ENCODE results near the gene NR4A3. TPM values are rescaled to one million over a fixed set of nuclear protein-coding genes. Genes with fewer than 3 reads are reported as not detected.

NR4A3 gene
- total RNA-seq, 4 donors from 2014 or later, result 2.9 to 8.8 (median 4.5) TPM

DNA sequence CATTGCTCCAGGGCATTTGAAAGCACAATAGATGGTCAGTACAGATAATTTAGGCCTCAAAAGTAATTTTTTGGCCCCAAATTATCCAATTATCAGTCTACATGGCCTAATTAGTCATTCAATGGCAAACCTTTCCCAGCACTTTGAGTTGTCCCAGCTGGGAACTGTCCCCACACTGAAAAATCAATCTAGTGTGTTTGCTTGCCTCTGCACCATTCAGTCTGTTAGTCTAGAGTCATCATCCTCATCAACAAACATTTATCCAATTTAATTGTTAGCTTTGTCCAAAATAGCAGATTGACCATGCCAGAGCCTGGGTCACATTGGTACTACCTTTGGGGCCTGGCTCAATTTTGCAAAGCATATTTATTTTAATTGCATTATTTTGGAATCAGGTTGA, 13.9 kb downstream of the NR4A3 start:
- no peak for TF ChIP-seq CTCF (IDR thresholded peaks at IDR 0.05; ENCODE audit: low read depth)

GRCh38 chr9:99840072-99840471, 18.4 kb downstream of the NR4A3 start:
- no peak for TF ChIP-seq CTCF (IDR thresholded peaks at IDR 0.05; ENCODE audit: low read depth)

GRCh38 chr9:99845063-99845462, 23.4 kb downstream of the NR4A3 start:
- TF ChIP-seq CTCF (IDR thresholded peaks at IDR 0.05; ENCODE audit: low read depth), result no peak

- no peak for TF ChIP-seq CTCF (IDR thresholded peaks at IDR 0.05; ENCODE audit: low read depth)
These were observed 26.8 kb downstream of the NR4A3 start for GRCh38 chr9:99848447-99848846.

DNA sequence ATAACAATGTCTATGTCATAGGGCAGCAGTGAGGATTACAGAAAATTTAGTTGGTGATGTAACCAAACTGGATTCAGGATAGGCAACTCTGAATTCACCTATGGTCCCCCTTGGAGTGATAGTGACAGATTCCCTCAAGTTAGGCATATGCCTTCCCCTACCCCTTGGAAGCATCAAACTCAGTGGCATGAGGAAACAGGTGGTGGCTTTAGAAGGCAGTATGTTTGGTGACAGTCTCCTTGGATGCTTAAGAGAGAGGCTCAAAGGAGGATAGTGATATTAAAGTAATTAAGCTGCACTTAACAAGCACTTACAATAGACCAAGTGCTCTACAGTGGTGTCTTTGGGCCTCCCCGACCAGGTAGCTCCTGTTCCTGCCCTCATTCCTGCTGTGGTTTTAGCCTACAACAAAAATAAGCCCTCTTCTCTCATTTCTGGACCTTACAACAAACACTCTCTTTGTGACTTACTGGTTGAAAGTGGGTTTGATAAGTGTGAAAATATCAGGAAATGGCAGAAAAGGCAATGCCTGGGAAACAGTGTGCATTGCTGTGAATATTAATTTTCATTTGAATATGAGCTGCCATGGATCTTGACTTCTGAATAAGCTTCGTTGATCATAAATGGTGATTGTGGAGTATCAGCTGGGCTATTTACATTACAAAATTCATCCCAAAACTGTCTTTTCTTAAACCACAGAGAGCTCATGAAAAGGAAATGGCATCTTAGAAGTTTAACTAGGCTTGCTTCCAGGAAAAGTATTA, 29.2 kb downstream of the NR4A3 start:
- no peak for TF ChIP-seq CTCF (IDR thresholded peaks at IDR 0.05; ENCODE audit: low read depth)

DNA sequence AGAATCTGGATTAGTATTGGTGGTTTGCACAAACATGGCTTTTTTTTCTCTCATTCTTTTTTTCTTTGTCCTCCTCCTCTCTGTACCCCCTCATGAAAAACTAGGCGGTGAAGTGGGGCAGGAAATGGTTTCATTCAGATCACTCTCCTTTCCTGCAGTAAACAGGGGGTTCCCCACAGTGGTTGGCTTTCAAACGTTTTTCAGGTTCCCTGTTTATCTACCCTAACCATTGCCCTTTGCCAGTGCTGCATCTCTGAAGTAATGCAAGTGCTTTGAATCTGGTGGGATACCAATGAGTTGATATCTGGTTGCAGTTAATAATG, 29.8 kb downstream of the NR4A3 start:
- no peak for TF ChIP-seq CTCF (IDR thresholded peaks at IDR 0.05; ENCODE audit: low read depth)

DNA sequence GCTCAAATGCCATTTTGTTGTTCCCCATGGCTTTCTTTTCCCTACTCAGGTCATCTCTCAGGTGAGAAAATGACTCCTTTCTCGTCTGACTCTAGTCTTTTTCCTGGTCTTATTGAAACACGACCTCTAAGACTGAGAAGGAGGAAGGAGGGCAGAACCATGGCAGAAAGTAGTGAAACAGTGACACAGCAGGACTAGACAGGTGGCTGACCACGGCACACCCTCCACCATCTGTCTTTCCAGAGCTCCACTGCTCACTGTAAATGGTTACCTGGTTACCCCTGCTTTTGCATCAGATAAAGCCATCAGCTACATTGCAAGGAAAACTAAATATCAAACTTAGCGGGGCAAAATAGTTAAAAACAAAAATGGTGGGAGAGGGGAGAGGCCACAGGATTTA, 30.9 kb downstream of the NR4A3 start:
- TF ChIP-seq CTCF (IDR thresholded peaks at IDR 0.05; ENCODE audit: low read depth), result no peak

Measured in subcutaneous adipose tissue (tissue), 4 donors.